Pancreas (tissue), 10 donors: ENCODE data around the gene LRRN1. TPM values are rescaled to one million over a fixed set of nuclear protein-coding genes. Genes with fewer than 3 reads are reported as not detected.

ENCODE experiments used
- ATAC-seq, 4 donors: fragments of 200-7000 bp; cut with Tn5 transposase; one replicate each; pipeline versions ENCODE4 v1.8.0 to v1.9.1; 2020; ENCODE audit warnings: mild to moderate bottlenecking in 4 of 4, moderate library complexity in 4 of 4
- DNase-seq, 6 donors: peaks; one replicate each; pipeline ENCODE4 v3.0.0-alpha.2; 2020
- FAIRE-seq: peaks from 2 replicates; lab custom pipeline; 2012; peaks lifted over from hg19 to GRCh38; lab: Jason Lieb, UNC
- H3K27ac ChIP-seq, 4 donors: fragments of 200-600 bp; sonication (generic); 1 replicate in 3 of 4; 2 replicates in 1 of 4; pipeline versions ENCODE4 v1.5.0 to v1.8.0; 2020
- H3K27me3 ChIP-seq, 4 donors: fragments of 200-600 bp; one replicate each; pipeline ENCODE4 v1.8.0; 2021
- H3K36me3 ChIP-seq, 3 donors: fragments of 200-600 bp; sonication (generic) in 1 of 3; one replicate each; pipeline versions ENCODE4 v1.5.0 to v1.8.0; 2020 to 2021
- H3K4me1 ChIP-seq, 3 donors: fragments of 200-600 bp; one replicate each; pipeline ENCODE4 v1.8.0; 2021
- H3K4me3 ChIP-seq, 4 donors: fragments of 200-600 bp; sonication (generic) in 2 of 4; one replicate each; pipeline versions ENCODE4 v1.5.0 to v1.8.0; 2020 to 2021
- H3K9me3 ChIP-seq, 4 donors: fragments of 200-600 bp; one replicate each; pipeline ENCODE4 v1.8.0; 2021
- CTCF ChIP-seq, 4 donors: fragments of 200-600 bp; sonication (generic) in 3 of 4; IDR thresholded peaks; one replicate each; pipeline versions ENCODE4 v1.5.0 to v1.8.0; 2021; ENCODE audit warnings: antibody characterized with exemption in 4 of 4
- WGBS, 2 donors: extraction: QIAGEN DNeasy Blood & Tissue Kit; methylation state at CpG; one replicate each; pipeline ENCODE4 v1.1.7; 2013; 5-methylcytosine and 5-hydroxymethylcytosine counted together
- intact Hi-C, 3 donors: fragments of 100-400 bp; cut with DNase I; formaldehyde crosslinking; loops; one replicate each; pipeline versions ENCODE4 v1.11.1 to v1.14.2; 2022
- polyA plus RNA-seq, 2 donors: library from polyadenylated mRNA; stranded (reverse); fragments of 200-250 nt; gene quantifications; one replicate each; pipeline ENCODE4 v1.2.3, GENCODE V29; 2013
- total RNA-seq, 6 donors: library from RNA; stranded (reverse); fragmentation: NEBNext Ultra II Directional in 4 of 6; extraction: Animal tissue kit (Norgen Biotek cat#: 25700) in 4 of 6; gene quantifications; one replicate each; pipeline versions ENCODE4 v1.2.1 to v1.2.4, GENCODE V29; 2021 to 2023
- donor health status: healthy with polysubstance abuse.
- donor health status: DM: no; HTN: no; CAD: no; lungs with moderate emphysema.
- donor health status: DM: no; HTN: no; CAD: no.
- donor health status: control.
- donor health status: control.
- donor health status: Bipolar disorder and iron deficiency.
- donor health status: DM: yes; HTN: yes; CAD: no.
- donor health status: DM: no; HTN: no; CAD: no.
- donor health status: DM: no; HTN: no; CAD: no.
- donor health status: DM: yes; HTN: yes; CAD: no.

LRRN1 gene
- total and polyA plus RNA-seq, 8 donors: 0.99 to 11.0 (median 2.5) TPM

GRCh38 chr3:3804560-3804959 is 5.3 kb downstream of the LRRN1 start:
- TF ChIP-seq CTCF (IDR thresholded peaks at IDR 0.05): no peak
- Histone ChIP-seq H3K27ac (no peak overlapping the region), H3K4me3 (no peak overlapping the region), H3K4me1 (peaks cover 0 to 4% (median 0%) of the 10 kb centered on the region in 3 donors), H3K27me3 (no peaks in the 10 kb centered on the region), H3K36me3 (no peaks in the 10 kb centered on the region), H3K9me3 (no peaks in the 10 kb centered on the region)
- intact Hi-C loops: no loop called here
- FAIRE-seq (no peak), DNase-seq (no peak), ATAC-seq (no peak)
- WGBS, 2 donors: 88% methylated on average over 2 of the region's 2 CpGs

GRCh38 chr3:3806092-3806491 is 6.9 kb downstream of the LRRN1 start:
- FAIRE-seq (no peak), ATAC-seq (no peak), DNase-seq (no peak)
- Histone ChIP-seq H3K27ac (no peak overlapping the region), H3K9me3 (no peaks in the 10 kb centered on the region), H3K4me3 (no peak overlapping the region), H3K27me3 (no peaks in the 10 kb centered on the region), H3K4me1 (peaks cover 0 to 4% (median 0%) of the 10 kb centered on the region in 3 donors), H3K36me3 (no peaks in the 10 kb centered on the region)
- intact Hi-C loops: no loop called here
- no peak for TF ChIP-seq CTCF (IDR thresholded peaks at IDR 0.05)
- WGBS, 2 donors: 89 to 93% methylated on average over 7 of the region's 7 CpGs

- DNase-seq (no peak), ATAC-seq (no peak), FAIRE-seq (no peak)
- Histone ChIP-seq H3K36me3 (no peaks in the 10 kb centered on the region), H3K27ac (no peak overlapping the region), H3K27me3 (no peaks in the 10 kb centered on the region), H3K9me3 (no peaks in the 10 kb centered on the region), H3K4me1 (no peaks in the 10 kb centered on the region), H3K4me3 (no peak overlapping the region)
- WGBS, 2 donors: 88 to 90% methylated on average over 6 of the region's 6 CpGs
- no peak for TF ChIP-seq CTCF (IDR thresholded peaks at IDR 0.05)
- intact Hi-C loops: no loop called here
These were observed 7.6 kb downstream of the LRRN1 start for GRCh38 chr3:3806856-3807255.

- ATAC-seq (no peak), DNase-seq (no peak), FAIRE-seq (no peak)
- Histone ChIP-seq H3K27me3 (no peaks in the 10 kb centered on the region), H3K4me1 (no peaks in the 10 kb centered on the region), H3K4me3 (no peak overlapping the region), H3K9me3 (no peaks in the 10 kb centered on the region), H3K36me3 (no peaks in the 10 kb centered on the region), H3K27ac (no peak overlapping the region)
- intact Hi-C loops: no loop called here
- no peak for TF ChIP-seq CTCF (IDR thresholded peaks at IDR 0.05)
- 79 to 81% methylated on average over 5 of the region's 5 CpGs for WGBS, 2 donors
These were observed 13.8 kb downstream of the LRRN1 start for GRCh38 chr3:3813013-3813412.

- no peak overlapping the region for H3K27ac ChIP-seq
- ATAC-seq: no peak
These were observed 16.0 kb downstream of the LRRN1 start for GRCh38 chr3:3815206-3815605.

More at GRCh38 chr3:3815206-3815605, 16.0 kb downstream of the LRRN1 start:
- Histone ChIP-seq H3K27me3 (no peaks in the 10 kb centered on the region), H3K9me3 (no peaks in the 10 kb centered on the region), H3K4me3 (no peak overlapping the region), H3K36me3 (no peaks in the 10 kb centered on the region), H3K4me1 (no peaks in the 10 kb centered on the region)
- no peak for TF ChIP-seq CTCF (IDR thresholded peaks at IDR 0.05)
- 91 to 97% methylated on average over 1 of the region's 1 CpG for WGBS, 2 donors
- FAIRE-seq: no peak
- no peak for DNase-seq
- intact Hi-C loops: no loop called here
